HG02885 (cell line): ENCODE data around the gene ENO3.
A peak's percentile ranks its signal among the peaks of the same experiment; 100 is the strongest.

ENCODE experiments used
- ATAC-seq: cut with Tn5 transposase; IDR thresholded peaks from one replicate; pipeline ENCODE4 v1.9.1; 2021; ENCODE audit warnings: mild to moderate bottlenecking; ENCODE audit not compliant: unreplicated experiment, poor library complexity

ENO3 gene

DNA sequence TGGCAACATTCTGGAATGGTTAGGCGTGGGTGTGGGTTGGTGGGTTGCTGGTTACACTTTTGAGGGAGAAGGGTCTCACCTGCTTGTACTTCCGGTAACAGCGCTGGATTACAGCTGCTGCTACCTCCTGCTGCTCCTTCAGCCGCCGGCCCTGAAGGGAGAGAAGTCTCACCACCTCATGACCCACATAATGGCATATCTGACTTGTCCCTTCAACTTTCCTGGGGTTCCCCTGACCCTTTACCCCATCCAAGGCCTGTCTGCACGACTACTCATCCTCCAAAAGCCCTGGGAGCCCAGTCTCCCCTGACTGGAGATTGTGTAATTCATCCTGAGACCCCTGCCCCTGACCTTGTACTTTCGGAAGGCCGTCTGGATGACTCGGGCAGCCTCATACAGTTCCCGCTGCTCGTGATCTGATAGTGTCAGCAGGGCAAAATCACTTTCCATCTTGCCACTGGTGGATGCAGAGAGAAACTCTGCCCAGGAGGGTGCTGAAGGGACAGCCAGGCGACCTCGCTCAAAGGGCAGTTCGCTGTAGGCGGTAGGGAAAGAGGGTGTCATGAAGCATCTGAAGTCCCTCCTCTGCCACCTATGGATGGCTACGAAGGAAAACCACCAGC is 18.7 kb downstream of the ENO3 start:
- ATAC-seq = no peak

DNA sequence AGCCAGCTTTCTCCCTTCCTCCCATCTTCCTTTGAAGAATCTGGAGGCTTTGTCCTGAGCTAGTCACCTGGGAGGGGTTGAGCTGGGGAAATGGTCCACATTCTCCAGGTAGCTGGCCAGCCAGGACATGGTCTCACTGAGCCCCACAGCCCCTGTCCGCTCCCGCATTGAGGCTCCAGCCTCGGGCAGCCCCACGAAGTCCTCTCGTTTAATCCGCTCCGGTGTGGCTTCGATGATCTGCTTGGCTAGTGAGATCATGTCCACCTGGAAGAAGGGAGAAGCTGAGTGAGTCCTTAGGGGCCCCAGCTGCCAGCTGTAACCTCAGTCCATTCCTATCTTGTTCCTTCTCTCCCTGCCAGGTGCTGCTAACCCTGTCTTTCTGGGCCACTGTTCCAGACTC is 19.4 kb downstream of the ENO3 start:
- no peak for ATAC-seq

DNA sequence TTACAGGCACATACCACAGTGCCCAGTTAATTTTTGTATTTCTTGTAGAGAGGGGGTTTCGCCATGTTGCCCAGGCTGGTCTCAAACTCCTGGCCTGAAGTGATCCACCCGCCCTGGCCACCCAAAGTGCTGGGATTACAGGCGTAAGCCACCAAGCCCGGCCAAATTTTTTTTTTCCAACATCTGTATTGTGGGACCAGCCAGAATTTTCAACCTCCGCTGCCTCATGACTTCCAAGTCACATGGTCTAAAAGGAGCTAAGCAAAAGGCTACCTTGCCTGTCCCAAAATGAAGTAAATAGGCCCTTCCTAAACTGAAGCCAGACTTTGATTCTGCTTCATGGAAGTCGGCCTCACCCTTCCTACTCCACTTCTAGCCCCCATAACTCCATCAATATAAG is 20.9 kb downstream of the ENO3 start:
- ATAC-seq = no peak

DNA sequence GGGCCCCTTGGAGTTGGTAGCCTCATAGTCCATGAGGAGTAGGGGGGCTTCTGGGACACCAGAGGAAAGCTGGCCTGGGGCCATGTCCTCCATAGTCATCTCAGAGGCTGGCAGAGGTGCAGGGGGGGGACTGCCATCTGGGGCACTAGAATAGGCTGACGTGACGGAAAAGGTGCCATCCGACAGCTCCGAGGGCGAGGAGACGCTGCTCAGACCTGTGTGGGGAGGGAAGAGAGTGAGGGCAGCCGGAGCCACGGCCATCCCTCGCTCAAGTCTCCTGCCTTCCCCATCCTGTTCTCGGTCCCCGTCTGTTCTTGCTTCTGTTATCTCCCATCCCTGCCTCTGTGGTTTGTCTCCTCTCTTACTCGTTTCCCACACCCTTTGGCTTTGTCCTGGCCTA is 21.4 kb downstream of the ENO3 start:
- ATAC-seq = no peak

DNA sequence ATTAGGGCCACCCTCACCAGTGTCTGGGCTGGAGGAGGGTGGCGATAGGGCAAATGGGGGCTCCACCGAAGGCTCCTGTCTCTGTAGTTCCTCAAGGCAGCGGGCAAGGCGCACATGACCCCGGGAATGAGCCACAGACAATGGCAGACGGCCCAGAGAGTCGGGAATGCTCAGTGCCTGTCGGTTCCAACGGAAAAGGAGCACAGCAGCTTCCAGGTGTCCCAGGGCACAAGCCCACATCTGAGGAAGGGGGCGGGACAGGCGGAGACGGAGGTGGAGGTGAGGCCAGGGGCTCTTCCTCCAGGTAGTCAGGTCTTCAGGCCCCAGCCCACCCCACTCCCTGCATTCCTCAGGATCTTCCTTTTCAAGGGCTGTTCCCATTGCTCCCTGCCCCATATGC is 21.8 kb downstream of the ENO3 start:
- no peak for ATAC-seq

DNA sequence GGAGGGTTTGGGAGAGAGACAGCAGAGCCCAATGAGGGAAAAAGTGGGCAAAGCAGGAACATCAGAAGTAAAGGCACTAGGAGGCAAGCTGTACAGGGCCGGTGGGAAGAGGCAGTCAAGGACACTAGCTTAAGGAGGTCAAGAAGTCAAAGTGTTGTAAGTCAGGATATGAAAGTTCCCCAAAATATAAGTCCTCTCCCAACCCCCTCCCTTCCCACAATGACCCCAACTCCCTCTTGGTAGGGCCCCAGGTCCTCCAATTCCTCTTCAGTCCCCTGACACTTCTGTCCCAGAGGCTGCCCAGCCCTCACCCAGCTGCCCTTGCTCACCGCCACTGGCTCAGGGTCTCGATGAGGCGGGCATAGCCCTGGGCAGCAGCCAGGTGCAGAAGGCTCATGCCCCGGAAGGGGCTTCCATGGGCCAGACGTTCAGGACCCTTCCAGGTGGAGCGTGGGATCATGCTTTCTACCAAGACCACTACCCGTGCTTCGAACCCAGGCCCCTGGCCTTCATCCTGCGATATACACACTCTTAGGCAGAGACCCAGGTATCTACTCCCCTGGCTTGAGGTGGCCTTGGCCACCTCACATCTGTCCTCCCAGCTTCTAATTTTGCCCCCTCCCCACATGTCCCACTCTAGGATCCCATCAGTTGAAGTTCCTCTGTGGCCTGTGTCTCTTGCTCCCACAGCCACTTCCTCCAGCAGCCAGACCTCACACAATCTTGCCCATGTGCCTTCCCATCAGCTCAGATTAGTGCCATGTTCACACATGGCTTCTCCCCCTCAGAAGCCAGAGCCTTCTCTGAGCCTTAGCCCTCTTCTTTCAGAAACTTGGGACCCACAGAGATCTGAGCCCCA is 22.6 kb downstream of the ENO3 start:
- ATAC-seq = no peak

DNA sequence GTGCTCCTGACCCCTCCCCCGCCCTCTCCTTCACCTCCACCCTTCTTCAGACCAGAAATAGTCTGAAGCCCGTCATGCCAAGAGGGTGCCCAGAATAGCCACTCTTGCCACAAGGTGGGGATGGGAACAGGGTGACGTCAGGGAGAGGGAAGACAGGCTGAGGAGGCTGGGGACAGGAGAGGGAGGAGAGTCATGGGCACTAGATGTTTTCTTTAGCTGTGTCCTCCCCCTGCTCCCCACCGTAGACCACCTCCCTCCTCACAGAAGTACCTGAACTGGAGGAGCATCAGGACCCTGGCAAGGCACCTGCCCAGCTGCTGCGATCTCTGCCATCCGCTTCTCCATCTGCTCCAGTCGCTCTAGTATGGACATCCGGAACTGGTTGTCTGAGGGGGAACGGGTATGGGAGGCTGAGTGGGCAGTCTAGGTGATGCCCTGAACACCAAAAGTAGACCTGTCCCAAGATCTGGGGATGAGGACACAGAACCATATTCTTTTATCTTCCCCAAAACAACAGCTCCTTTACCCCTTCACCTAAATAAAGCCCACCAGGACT is 23.3 kb downstream of the ENO3 start:
- no peak for ATAC-seq

DNA sequence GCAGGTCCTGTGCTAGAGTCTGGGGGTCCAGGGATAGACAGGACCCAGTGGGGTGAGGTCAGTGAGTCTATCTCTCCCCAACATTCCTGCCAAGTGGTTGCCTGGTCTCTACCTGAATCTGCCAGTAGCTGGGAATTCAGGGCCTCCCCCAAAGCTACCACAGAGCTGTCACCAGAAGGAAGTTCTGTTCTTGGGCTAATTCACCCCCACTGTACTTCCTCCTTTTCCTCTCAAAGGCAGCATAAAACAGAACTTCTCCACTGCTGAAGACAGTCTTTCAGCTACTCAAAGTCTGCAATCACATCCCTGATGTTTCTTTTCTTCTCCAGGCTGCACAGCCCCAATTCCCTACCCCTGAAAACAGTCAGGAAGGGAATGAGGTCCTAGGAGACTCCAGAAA is 27.8 kb downstream of the ENO3 start:
- no peak for ATAC-seq

DNA sequence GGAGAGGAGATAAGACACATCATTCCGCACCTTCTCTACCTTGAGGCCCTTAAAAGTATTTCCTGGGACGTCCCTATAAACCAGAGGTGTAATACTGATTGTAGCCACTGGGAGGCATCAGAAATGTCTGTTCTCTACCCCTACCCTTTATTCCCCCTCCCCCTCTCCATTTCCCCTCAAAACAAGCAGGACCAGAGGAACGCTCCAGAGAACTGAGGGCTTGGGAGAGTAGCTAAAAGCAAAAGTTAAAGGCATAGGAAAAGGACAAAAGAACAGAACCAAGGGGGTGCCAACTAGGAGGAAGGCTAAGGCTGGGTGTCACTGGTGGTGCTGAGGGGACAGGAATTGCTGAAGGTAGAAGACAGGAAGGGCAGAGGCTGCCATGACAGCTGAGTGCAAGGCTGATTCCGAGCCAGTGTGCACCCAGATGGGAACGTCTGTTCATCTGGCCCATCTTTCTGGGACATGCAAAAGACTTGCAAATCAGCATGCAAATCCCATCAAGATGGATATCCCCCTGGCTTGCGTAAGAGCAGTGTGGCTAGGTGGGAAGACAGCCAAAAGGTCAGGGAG is 29.8 kb downstream of the ENO3 start:
- ATAC-seq = no peak

DNA sequence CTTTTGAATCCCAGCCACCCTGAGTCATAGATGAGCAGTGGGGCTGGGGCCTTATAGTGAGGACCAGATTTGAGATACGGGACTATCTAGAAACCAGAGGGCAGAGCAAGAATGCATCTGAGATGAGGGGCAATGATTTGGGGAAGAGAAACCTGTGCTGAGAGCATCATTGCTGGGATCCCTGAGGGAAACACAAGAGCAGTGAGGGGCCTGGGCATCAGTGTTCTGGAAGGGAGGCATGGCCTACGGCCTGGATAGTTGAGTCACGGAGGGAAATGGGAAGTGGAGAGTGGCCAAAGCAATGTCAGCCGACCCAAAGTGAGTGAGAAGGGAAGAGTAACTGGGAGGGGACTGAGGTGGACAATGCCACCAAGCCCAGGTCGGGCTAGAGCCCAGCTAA is 31.4 kb downstream of the ENO3 start:
- no peak for ATAC-seq

DNA sequence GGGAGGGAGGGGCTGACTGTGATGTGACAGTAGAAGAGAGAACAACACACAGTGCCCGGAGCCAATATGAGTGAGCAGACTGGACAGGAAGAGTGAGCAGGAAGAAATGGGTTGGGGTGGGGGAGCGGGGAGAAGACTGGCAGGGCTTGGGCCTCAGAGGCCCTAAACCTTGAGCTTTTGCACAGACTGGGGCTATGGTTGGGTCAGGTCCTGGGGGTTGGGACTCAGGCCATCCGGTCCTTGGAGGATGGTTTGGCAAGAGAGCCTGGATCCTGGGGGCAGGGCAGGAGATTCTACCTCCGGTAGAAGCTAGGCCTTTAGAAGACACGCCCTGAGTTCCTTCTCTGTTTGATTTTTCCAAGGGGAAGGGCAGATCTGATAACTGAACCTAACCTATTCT is 35.5 kb downstream of the ENO3 start:
- no peak for ATAC-seq

DNA sequence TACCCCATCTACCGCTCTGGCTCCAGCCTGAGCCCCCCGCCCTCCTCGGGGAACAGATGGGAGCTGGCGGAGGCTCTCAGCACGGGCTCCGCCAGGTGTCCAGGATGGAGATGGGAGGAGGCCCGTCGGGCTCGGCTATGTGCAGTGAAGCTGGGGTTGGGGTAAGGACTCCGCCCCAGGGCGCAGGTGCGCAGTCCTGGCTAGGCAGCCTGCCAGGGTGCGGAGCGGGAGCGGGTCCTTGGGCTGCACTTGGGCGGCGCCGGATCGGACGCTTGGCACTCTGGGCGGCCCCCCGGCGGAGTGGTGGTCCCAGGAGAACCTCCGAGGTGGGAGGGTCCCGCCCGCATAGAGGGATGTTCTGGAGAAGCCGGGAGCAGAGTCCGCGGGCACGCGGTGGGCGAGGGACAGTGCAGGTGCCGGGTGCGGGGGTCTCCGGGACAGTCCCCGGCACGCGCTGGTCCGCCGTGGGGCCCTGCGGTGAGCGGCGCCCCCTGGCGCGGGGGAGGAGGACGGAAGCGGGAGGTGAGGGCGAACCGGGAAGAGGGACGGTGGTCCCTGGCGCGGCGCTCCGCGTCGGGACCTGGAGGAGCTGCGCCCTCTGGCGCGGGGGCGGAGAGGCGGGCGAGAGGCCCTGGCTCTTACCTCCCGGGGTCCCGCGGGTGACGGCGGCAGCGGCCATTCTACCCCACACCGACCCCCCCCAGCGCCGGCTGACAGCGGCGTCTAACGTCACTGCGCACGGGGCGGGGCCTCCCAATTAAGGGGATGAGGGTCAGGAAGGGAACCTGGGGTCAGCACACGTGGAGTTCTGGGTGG is 36.2 kb downstream of the ENO3 start, which contains the start of gene CAMTA2:
CAMTA2 (minus strand) TSS at position 725 of the 816 bp plus-strand sequence. CDS start 1,453 bp downstream, outside the sequence.
- ATAC-seq = peak; percentile 72

DNA sequence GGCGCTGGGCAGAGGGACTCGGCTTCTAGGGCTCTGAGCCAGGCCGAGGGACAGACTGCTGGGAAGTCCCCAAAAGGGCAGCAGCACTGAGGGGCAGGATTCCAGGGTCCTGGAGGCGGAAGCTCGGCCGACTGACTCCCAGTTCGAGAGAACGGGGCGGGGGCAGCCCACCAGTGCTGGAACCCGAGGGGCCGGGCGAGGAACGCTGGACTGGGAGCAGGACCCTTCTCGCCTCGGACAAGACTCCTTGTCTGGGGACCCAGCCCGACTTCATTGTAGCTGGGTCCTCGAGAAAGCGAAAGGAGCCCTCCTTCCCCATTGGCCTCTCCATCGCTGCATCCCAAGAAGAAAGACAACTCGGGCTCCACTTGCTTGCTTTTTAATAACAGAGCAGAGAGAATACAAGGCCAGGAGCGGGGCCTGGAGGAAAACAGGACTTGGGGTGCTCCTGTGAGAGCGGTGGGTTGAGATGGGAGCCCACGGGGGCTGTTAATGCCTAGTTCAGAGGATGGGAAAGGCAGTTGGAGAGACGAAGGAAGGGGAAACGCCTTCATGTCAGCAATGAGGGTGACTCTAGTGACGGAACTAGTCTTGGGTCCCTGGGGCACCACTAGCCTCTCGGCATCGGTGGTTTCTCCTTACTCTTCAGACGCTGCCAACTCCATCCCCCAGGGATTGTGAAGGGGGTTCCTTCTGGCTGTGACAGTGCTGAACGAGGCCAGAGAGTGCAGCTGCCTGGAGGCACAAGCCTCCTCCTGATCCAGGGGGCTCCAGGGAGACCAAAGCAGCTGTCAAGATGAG is 37.0 kb downstream of the ENO3 start:
- ATAC-seq = peak; percentile 20

DNA sequence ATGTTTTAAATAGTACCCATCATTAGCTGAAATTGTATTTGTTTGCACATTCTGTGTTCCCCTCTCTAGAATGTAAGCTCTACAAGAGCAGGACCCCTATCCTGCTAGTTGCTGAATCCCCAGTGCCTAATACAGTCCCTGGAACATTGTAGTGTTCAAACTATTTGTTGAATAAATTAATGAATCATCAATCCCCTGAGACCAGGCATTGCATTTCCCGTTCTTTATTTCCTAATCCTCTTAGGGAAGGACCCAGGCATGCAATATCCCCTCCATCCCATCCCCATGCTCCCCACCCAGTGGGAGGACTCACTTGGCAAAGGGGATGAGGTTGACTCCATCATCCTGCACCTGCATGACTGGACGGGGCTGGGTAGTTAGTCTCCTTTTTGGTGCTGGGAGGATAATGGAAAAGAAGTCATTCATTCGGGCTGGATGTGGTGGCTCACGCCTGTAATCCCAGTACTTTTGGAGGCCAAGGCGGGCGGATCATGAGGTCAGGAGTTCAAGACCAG is 43.2 kb downstream of the ENO3 start:
- ATAC-seq = no peak

DNA sequence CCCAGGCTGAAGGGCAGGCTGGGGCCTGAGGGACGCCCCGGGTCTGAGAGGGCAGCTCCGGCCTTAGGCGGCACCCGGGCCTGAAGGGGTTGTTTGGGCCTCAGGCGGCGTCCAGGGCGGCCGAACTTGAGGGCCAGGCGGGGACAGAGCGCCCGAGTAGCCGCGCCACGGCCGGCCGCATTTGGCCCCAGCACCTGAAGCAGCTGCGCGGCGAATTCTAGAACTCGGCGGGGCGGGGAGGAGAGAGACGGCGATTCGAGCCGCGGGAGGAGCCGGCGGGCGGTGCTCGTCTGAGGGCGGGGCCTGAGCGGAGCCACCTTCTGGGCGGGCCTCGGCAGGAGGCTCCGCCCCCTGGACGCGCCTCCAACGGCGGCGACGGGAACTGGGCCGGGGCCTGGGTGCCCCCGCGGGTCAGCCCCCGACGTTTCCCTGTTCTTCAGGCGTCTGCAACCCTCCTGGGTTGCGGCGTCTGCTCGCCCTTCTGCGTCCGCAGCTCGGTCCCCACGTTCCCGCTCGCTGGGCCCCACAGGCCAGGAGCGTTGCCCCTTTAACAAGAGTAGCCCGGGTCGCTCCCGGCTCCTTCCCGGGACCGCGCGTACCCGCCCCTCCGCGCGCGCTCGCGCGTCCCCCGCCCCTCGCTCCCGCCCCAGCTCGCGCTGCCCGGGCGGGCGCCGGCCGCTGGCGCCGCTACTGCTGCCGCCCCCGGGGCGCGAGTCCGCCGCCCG is 46.5 kb downstream of the ENO3 start, which contains the start of the genes INCA1 and KIF1C:
INCA1 (minus strand) TSS at position 221 of the 725 bp plus-strand sequence. CDS start 3,085 bp downstream, outside the sequence.
KIF1C (plus strand) TSS at position 649 of the 725 bp plus-strand sequence. CDS start 2,297 bp downstream, outside the sequence.
- peak; percentile 86 for ATAC-seq

DNA sequence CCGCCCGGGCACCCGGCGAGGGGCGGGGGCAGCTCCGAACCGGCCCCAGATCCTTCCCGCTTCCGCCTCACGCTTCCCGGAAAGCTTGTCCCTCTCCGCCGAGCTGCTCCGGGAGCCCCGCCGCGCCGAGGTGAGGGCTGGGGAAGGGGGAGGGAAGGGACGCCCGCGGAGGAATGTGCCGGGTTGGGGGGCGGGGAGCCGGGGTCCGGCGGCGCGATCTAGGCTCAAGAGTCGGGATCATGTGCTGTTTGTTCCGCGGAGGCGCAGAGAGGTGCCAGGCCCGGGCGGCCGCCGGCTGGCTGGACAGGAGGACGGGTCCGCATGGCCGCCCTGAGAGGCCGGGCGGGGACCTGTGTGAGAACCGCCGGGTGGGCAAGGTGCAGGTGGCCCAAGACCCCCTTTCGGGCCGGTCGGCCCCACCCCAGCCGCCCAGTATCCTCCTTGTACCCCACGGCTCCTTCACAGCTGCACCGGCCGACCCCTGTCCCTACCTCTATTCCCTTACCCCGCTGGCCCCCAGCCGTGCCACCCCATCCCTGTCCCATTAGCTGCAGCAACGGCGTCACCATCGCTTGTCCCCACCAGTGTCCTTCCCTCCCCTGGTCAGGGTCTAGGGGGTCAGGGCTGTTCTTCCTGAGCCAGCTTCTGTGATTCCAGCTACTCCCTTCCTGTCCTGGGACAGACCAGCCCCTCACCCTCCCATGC is 47.3 kb downstream of the ENO3 start:
- ATAC-seq = no peak

DNA sequence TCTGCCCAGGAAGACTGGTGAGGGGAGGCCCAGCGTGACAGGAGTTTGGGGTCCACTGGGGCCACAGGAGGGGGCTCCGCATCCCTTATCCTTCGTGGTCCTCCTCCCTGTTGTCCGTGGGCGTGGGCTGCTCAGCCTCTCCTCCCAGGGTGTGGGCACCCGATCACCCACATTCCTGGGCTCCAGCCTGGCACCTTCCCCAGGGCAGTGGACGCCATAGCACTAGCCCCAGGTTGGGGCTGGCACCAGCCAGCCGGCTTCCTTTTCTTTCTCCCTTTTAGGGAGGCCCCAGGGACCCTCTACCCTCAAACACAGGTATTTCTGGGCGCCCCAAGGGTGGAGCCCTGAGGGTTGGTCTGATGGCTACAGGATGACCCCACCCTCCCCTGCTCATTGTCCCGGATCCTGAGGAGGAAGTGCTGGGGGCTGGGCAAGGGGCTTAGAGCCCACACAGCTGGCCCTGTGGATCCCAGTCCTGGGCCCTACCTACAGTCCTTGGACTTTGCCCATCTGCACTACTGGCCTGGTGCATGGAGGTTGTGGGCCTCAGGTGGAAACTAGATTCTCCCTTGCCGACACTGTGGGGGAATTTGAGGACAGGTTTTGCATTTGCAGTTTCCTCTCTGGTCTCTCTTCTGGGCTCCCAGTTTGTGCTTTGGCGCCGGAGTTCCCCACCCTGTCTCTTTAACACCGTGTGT is 48.0 kb downstream of the ENO3 start:
- no peak for ATAC-seq
